HEK293T (cell line): ENCODE results near the gene TMEM200A.

Source experiments
- CTCF ChIA-PET: fragments of 350-600 bp; formaldehyde crosslinking; extraction: SDS; loops from one replicate; lab custom pipeline; 2021; ENCODE audit warnings: antibody characterized with exemption, inconsistent platforms; lab: Yijun Ruan, JAX
- POLR2A ChIA-PET: fragments of 350-600 bp; formaldehyde crosslinking; extraction: SDS; loops from one replicate; lab custom pipeline; 2020; ENCODE audit warnings: antibody characterized with exemption, inconsistent platforms; lab: Yijun Ruan, JAX
- DNase-seq: peaks from one replicate; pipeline ENCODE4 v3.0.0; 2012; ENCODE audit warnings: mixed read lengths; ENCODE audit errors: extremely low spot score
- ARNT ChIP-seq: fragments of 450-650 bp; IDR thresholded peaks from 2 replicates; pipeline ENCODE4 v1.6.1; 2017; ENCODE audit warnings: mild to moderate bottlenecking
- BHLHE40 ChIP-seq: fragments of 450-650 bp; IDR thresholded peaks from 2 replicates; pipeline ENCODE4 v1.6.1; 2016; ENCODE audit warnings: mild to moderate bottlenecking, moderate library complexity, borderline replicate concordance
- CTBP1 ChIP-seq: fragments of 450-650 bp; IDR thresholded peaks from 2 replicates; pipeline ENCODE4 v1.6.1; 2016; ENCODE audit warnings: borderline replicate concordance
- ELF4 ChIP-seq: fragments of 450-650 bp; IDR thresholded peaks from 2 replicates; pipeline ENCODE4 v1.6.1; 2017; ENCODE audit warnings: antibody characterized with exemption
- FOXA1 ChIP-seq: fragments of 450-650 bp; IDR thresholded peaks from 2 replicates; pipeline ENCODE4 v1.6.1; 2016; ENCODE audit warnings: mild to moderate bottlenecking
- FOXK2 ChIP-seq: fragments of 450-650 bp; IDR thresholded peaks from 2 replicates; pipeline ENCODE4 v1.6.1; 2016; ENCODE audit warnings: mild to moderate bottlenecking
- FOXM1 ChIP-seq: fragments of 450-650 bp; IDR thresholded peaks from 2 replicates; pipeline ENCODE4 v1.6.1; 2017; ENCODE audit warnings: mild to moderate bottlenecking, borderline replicate concordance
- HDGF ChIP-seq: fragments of 450-650 bp; IDR thresholded peaks from 2 replicates; pipeline ENCODE4 v1.6.1; 2017; ENCODE audit warnings: antibody characterized with exemption, borderline replicate concordance
- L3MBTL2 ChIP-seq: fragments of 450-650 bp; conservative IDR thresholded peaks from 2 replicates; pipeline ENCODE4 v1.6.1; 2016; ENCODE audit warnings: mild to moderate bottlenecking
- LEF1 ChIP-seq: fragments of 450-650 bp; IDR thresholded peaks from 2 replicates; pipeline ENCODE4 v1.6.1; 2017; ENCODE audit warnings: mild to moderate bottlenecking, borderline replicate concordance
- NFRKB ChIP-seq: fragments of 450-650 bp; IDR thresholded peaks from 2 replicates; pipeline ENCODE4 v1.6.1; 2016; ENCODE audit warnings: mild to moderate bottlenecking, moderate library complexity
- SP1 ChIP-seq: fragments of 450-650 bp; IDR thresholded peaks from 2 replicates; pipeline ENCODE4 v1.6.1; 2017
- SUZ12 ChIP-seq: fragments of 450-650 bp; IDR thresholded peaks from 2 replicates; pipeline ENCODE4 v1.6.1; 2016; ENCODE audit warnings: mild to moderate bottlenecking
- TARDBP ChIP-seq: fragments of 450-650 bp; IDR thresholded peaks from 2 replicates; pipeline ENCODE4 v1.6.1; 2016
- ZNF384 ChIP-seq: fragments of 450-650 bp; IDR thresholded peaks from 2 replicates; pipeline ENCODE4 v1.6.1; 2016
- TF ChIP-seq, protein P1 (sequence below): fragments of 450-650 bp; IDR thresholded peaks from 2 replicates; pipeline ENCODE4 v1.6.1; 2016

TMEM200A gene

DNA sequence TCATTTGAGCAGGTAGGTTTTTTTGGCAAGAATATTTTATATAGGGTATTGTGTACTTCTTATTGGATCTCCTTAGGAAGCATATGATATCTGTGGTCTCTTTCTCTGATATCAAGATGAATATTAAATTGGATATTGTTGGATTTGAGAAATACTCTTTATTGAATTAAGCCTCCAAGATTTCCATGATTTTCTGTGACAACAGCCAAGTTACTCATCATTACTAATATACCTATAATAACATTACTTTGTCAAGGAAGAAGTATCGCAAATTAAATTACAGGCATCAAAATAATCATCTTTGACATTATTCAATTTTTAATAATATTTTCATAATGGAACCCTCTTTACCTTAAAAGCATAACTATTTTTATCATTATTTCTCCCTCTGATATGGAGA, 86.5 kb downstream of the TMEM200A start:
- no peak for TF ChIP-seq NFRKB
- TF ChIP-seq BHLHE40, result no peak
- TF ChIP-seq FOXA1, result no peak
- TF ChIP-seq HDGF, result no peak
- TF ChIP-seq ARNT, result no peak
- TF ChIP-seq TARDBP, result no peak
- ChIA-PET POLR2A (no interaction called here), CTCF (no interaction called here)
- no peak for DNase-seq

DNA sequence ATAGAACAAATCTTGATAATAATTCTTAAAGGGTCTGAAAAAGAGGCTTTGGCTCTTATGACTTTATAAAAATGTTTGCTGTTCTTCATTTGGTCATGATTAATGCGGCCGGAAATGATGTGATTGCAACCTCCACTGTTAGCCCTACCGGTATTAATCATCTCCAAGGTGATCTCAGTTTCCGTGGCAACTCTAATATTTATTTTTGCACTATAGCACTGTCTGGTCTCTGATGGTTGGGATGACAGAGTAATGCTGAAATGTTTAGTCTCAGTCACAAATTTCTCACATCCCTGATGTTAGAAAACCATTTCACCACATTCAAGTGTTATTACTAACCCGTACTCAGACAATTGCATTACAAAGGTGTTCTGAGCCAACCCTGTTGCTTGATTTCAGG, 87.4 kb downstream of the TMEM200A start:
- TF ChIP-seq HDGF (no peak), FOXK2 (no peak), SP1 (no peak), L3MBTL2 (no peak), ARNT (no peak), FOXA1 (no peak), FOXM1 (no peak), TARDBP (no peak), ELF4 (no peak), BHLHE40 (no peak), LEF1 (no peak), CTBP1 (no peak), NFRKB (no peak), ZNF384 (no peak)
- TF ChIP-seq, protein P1, sequence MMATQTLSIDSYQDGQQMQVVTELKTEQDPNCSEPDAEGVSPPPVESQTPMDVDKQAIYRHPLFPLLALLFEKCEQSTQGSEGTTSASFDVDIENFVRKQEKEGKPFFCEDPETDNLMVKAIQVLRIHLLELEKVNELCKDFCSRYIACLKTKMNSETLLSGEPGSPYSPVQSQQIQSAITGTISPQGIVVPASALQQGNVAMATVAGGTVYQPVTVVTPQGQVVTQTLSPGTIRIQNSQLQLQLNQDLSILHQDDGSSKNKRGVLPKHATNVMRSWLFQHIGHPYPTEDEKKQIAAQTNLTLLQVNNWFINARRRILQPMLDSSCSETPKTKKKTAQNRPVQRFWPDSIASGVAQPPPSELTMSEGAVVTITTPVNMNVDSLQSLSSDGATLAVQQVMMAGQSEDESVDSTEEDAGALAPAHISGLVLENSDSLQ, result no peak
- no peak for DNase-seq
- POLR2A ChIA-PET, result no interaction called here
- CTCF ChIA-PET, result no interaction called here

DNA sequence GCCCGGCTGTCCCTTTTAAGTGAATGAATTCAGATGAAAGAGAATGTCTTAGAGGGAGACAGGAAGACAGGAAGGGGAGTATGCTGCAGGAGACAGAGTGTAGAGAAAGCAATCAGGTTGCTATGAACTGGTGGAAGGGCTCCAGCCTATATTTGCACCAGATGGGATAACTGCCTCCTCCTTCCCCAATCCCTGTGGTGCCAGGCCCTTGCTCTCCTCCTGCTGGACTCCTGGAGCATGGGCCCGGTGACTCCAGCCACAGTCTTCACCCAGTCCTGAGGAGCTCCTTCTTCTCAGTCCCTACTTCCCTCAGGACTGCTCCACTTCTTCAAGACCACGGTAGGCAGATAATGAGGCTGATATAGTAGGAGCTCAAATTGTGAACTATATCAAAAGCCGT, 91.8 kb downstream of the TMEM200A start:
- POLR2A ChIA-PET, result no interaction called here
- DNase-seq, result no peak

DNA sequence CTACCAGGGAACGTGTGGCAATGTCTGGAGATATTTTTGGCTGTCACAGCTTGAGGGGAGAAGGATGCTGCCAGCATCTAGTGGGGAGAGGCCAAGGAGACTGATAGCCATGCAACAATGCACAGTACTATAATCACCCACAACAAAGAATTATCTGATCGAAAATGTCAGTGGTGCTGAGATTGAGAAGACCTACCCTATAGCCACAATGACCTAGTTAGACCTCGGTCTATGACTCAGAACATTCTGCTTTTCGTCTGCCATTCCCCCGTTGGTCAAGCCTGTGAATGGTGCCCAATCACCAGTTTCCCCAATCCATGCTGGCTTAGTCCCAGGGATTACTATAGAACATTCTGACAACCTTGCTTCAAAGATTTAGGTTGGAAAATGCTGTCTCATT, 93.5 kb downstream of the TMEM200A start:
- no peak for DNase-seq
- POLR2A ChIA-PET, result no interaction called here
- no peak for TF ChIP-seq FOXK2
- TF ChIP-seq HDGF, result no peak
- TF ChIP-seq TARDBP, result no peak
- no peak for TF ChIP-seq L3MBTL2
- no peak for TF ChIP-seq ARNT
- TF ChIP-seq, protein P1, result no peak
- no peak for TF ChIP-seq FOXM1
- no peak for TF ChIP-seq ZNF384
- no peak for TF ChIP-seq ELF4
- no peak for TF ChIP-seq SUZ12
- no peak for TF ChIP-seq NFRKB
- TF ChIP-seq LEF1, result no peak
- TF ChIP-seq FOXA1, result no peak
- TF ChIP-seq CTBP1, result no peak
- no peak for TF ChIP-seq SP1
- TF ChIP-seq BHLHE40, result no peak
- CTCF ChIA-PET, result no interaction called here

More for the DNA sequence above, 91.8 kb downstream of the TMEM200A start:
- CTCF ChIA-PET, result no interaction called here
- TF ChIP-seq SP1 (no peak), HDGF (no peak), LEF1 (no peak), ARNT (no peak), FOXK2 (no peak), CTBP1 (no peak), L3MBTL2 (no peak)
- TF ChIP-seq, protein P1, result no peak

DNA sequence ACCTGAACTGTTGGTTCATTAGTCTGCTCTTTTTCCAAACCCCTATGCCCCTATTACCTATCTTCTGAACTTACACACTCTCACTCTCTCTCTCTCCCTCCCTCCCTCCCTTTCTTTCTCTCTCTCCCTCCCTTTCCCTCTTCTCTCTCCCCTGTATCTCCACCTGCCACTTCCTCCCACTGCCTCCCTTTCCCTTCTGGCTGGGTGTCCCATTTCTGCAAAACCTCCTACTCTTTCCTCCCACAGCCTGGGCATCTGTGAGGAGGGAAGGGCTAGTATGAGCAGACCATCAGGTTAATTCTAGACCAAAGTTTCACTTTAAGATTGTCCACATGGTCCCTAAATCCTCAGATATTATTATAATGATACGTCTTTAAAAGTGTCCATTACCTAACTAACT, 95.1 kb downstream of the TMEM200A start:
- TF ChIP-seq SUZ12 (no peak), ZNF384 (no peak), NFRKB (no peak), CTBP1 (no peak), ARNT (no peak), LEF1 (no peak)
- TF ChIP-seq, protein P1, result no peak
- POLR2A ChIA-PET, result no interaction called here
- DNase-seq, result no peak
- CTCF ChIA-PET, result no interaction called here

DNA sequence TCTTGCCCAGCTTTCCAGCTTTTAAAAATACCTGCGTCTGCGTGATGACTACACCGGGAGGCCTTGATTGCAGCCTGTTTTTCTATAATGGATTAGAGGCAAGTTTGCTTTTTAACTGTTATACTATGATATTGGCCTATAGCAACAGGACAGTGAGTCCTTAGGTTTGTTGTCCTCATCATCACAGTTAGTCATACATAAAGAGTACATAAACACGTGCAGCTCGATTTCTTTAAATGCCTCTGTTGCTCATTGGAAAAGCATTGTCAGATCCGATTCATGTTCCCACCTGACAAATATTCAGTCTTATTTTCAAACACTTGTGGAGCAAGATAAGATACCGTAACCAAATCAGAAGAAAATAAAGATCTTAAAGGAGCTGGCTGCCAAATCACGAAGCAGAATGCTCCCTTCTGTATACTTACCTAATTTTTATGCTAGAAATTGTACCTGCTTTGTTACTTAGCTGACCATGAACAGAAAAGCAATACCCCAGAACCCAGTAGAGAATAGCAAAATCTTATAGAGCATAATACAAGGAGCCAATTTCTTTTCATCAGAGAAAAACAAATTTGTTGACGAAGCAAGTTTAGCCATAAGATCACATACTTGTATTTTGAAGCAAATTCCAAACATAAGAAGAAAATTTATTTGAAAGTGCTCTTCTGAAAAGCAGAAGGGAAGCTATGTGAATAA, 100.4 kb downstream of the TMEM200A start:
- ChIA-PET CTCF (interaction anchor here (0.6 kb wide), 1 partner anchor 29 kb away, joined by 3 read pairs; no protein-coding TSS in a partner anchor), POLR2A (no interaction called here)
- no peak for DNase-seq
- no peak for TF ChIP-seq ZNF384
- TF ChIP-seq CTBP1, result no peak
- TF ChIP-seq L3MBTL2, result no peak
- TF ChIP-seq ELF4, result no peak
- TF ChIP-seq, protein P1, result no peak
- no peak for TF ChIP-seq TARDBP
- TF ChIP-seq SP1, result no peak
- TF ChIP-seq FOXM1, result no peak
- TF ChIP-seq BHLHE40, result no peak
- TF ChIP-seq LEF1, result no peak
